Inflammatory macrophage treated with lipopolysaccharide for 1 hour (primary cell): ENCODE results near the gene INCENP.

Source experiments
- DNase-seq, 2 donors: peaks; one replicate each; pipeline ENCODE4 v3.0.0-alpha.2; 2020 to 2022

INCENP gene

DNA sequence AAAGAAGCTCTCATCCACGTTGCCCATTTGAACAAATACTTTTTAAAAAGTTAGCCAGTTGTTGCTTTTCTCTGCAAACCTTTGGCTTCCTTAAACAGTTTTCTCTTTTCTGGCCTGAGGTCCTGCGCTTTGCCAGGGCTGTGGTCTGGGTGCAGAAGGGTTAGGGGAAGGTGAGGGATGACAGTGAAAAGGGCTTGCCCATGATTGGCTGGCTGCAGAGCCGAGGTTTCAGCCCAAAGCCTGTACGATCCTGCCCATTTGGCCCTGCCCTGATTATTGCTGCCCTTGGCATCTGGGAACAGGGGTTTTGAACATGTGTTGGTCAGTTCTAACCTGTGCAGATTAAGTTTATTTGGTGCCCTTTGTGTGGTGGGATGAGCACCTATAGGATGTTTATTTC, 1.5 kb downstream of the INCENP start:
- DNase-seq, result no peak

GRCh38 chr11:62125881-62126280, 2.1 kb downstream of the INCENP start:
- no peak for DNase-seq

DNA sequence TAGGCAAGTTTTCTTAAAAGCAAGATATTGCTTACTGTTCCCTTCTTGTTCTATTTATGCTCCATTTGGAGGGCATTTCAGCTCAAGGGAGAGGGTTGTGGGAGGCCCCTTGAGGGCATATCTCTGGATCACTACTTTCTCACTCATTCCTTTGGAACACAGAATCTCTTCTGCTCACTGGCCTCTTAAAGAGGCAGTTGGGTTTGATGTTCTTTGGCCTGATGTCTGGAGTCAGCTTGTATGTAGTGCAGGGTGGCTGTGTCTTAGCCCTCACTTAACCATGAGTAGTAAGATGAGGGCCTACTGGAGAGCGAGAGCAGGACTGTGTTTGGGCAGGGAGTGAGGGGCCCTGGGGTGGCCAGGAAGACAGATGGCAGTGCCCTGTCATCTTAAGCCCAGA, 3.6 kb downstream of the INCENP start:
- no peak for DNase-seq

- DNase-seq, result no peak
These were observed 4.3 kb downstream of the INCENP start for GRCh38 chr11:62127941-62128770.

DNA sequence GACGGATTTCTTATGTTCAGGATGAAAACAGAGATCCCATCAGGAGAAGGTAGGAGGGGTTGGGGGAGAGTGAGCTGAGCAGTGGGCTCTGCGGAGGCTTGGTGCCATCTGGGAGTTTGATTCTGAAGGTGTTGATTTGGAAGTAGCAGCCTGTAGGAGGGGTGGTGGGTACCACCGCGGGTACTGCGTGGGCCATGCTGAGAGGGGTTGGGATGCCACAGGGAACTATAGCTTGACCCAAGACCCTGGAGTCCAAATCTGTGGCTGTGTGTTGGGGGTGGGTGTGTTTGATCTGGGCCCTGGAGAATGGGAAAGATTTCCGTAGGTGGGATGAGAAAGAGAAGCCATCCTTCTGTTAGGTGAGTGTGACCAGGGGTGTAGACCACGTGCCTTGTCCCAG, 5.0 kb downstream of the INCENP start:
- no peak for DNase-seq

DNA sequence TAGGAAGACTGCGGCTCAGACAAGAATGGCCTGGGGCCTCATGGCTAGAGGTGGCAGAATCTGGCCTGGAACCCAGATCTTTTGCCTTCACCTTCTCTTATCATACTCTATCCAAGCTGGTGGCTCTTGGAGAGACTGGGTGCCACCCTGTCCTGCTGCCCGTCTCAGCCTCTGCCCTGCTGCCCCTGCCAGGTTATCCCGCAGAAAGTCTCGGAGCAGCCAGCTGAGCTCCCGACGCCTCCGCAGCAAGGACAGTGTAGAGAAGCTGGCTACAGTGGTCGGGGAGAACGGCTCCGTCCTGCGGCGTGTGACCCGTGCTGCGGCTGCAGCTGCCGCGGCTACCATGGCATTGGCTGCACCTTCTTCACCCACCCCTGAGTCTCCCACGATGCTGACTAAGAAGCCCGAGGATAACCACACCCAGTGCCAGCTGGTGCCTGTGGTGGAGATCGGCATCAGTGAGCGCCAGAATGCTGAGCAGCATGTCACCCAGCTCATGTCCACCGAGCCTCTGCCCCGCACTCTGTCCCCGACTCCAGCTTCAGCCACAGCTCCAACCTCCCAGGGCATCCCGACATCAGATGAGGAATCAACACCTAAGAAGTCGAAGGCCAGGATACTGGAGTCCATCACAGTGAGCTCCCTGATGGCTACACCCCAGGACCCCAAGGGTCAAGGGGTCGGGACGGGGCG, 5.9 kb downstream of the INCENP start:
- no peak for DNase-seq

DNA sequence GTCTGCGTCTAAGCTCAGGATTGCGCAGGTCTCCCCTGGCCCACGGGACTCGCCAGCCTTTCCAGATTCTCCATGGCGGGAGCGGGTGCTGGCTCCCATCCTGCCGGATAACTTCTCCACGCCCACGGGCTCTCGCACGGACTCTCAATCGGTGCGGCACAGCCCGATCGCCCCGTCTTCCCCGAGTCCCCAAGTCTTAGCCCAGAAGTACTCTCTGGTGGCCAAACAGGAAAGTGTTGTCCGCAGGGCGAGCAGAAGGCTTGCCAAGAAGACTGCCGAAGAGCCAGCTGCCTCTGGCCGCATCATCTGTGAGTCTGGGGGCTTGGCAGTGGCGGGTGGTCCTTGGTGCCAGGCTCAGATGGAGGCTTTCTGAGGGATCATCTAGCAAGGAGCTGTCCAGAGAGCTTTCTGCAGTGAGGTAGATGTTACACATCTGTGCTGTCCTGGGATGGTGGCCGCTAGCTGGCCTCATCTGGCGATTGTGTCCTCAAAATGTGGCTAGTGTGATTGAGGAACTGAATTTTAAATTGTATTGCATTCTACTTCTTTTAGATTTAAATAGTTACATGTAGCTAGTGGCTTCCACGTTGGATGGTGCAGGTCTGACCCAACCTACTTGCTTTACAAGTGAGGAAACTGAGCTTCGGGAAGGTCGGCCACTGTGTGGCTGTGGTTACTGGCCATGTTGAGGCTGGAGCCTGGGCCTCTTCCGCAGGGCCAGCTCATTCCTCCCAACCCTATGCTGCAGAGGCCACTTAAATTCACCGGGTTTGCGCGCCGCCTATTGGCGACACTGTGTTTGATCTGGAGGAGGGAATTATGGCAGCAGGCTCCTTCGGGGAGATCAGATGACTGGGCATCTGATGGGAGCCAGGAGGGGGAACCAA, 6.7 kb downstream of the INCENP start:
- DNase-seq, result no peak

- DNase-seq, result no peak
These were observed 7.3 kb downstream of the INCENP start for GRCh38 chr11:62131170-62131464.

GRCh38 chr11:62132191-62132590, 8.4 kb downstream of the INCENP start:
- DNase-seq, result no peak

- no peak for DNase-seq
These were observed 9.0 kb downstream of the INCENP start for GRCh38 chr11:62132689-62133293.

- no peak for DNase-seq
These were observed 9.7 kb downstream of the INCENP start for GRCh38 chr11:62133328-62134065.

DNA sequence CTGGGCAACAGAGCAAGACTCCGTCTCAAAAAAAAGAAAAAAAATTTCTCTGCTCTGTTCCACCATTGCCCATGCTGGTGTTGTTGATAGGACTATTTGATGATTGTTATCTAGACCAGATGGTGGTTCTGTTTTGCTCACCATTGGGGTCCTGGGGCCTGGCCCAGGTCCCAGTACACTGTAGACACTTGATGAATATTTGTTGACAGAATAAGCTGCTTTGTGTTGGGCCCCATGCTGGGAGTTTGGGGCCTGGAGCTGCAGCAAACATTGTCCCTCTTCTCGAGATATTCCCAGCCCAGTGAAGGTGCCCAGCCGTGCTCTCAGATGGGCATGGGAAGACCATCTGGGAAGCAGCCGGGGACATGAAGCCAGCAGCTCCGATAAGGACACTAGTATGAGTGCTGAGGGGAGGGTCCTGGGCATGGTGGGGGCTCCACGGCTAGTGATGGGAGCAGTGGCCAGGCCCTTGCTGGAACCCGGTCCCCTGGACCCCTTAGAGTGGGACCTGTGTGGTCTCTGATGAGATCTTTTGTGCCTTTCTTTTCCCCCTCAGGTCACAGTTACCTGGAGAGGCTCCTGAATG, 13.6 kb downstream of the INCENP start:
- DNase-seq, result no peak

DNA sequence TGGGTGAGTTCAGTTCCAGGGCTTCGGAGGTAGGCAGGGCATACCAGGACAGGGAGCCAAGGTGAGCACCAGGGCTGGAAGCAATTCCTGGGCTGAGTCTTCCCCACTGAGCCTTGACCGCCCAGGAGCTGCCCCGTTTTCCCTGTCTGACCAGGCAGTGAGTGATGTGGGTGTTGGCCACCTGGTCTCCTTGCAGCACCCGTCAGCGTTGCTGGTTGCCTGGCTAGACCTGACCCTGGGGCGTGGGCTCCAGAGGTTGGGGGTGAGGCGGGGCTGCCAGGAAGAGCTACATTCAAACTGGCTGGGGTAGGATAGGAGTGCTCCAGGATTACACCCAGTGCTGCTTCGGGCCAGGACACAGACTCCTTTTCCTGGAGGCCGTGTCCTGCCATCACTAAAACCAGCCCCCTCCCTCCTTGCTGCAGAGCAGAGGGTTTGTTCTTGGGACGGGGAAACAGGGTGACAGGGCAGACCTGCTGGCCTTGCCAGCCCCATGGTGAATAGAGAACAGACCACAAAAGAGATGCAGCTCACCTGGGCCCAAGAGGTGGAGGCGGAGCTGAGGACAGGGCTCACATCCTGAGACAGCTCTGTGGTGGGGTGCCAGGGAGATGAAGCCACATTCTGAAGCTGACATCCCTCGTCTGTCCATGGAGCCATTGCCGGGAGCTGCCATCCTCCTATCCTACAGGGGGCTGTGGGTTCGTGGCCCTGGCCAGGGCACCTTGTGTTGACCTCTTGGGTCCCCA, 14.2 kb downstream of the INCENP start:
- DNase-seq, result no peak

- no peak for DNase-seq
These were observed 15.0 kb downstream of the INCENP start for GRCh38 chr11:62138630-62139425.

DNA sequence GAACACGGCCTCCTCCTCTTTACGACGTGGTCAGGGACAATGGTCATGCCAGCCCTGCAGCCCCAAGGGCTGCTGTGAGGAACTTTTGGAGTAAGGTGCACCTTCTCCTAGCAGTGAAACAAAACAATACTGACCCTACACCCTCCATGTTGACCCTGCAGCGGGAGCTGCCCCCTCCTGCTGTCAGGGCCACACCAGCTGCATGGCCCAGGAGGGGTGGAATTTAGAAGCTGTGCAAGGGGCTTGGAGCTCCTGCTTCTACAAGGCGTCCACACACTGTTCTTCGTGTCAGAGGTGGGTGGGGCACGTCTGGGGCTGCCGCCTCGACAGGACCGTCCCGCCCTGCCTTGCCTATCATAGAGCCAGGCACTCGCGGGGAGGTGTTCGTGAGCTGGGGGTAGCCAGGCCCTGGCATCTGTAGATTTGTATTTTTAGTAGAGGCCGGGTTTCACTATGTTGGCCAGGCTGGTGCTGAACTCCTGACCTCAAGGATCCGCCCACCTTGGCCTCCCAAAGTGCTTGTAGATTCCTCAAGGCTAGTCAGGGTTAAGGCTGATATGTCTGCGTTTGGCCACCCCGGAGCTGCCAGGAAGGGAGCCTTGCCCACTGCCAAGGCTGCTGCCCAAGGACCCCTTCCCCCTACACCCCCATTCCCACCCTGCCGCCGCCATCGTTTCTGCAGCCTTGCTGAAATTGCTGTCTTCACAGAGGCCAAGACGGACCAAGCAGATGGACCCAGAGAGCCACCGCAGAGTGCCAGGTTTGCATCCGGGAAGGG, 15.9 kb downstream of the INCENP start:
- no peak for DNase-seq

DNA sequence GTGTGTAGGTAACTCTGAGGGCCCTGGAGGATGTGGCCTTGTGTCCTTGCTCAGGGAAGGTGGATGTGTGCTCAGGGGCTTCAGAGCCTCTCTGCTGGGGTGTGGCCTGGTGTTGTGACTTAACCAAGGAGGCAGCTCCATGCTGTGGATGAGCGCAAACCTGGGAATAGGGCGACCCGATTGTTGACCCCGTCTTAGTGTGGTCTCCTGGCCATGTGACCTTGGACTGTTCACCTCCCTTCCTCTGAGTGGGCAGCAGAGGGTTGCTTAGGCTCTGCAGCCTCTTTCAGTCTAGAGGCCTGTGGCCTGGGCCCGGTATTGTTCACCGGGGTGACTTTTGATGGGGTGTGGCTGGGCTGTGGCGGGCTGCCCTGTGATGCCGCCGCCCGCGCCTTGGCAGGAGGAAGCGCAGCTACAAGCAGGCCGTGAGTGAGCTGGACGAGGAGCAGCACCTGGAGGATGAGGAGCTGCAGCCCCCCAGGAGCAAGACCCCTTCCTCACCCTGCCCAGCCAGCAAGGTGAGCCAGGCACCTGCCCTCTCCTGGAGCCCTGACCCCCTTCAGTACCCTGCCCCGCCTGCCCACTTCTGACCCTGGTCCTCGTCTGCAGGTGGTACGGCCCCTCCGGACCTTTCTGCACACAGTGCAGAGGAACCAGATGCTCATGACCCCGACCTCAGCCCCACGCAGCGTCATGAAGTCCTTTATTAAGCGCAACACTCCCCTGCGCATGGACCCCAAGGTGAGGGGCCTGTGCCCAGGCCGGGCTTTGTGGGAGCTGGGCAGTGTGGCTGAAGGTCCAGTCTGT, 16.7 kb downstream of the INCENP start:
- DNase-seq, result no peak

DNA sequence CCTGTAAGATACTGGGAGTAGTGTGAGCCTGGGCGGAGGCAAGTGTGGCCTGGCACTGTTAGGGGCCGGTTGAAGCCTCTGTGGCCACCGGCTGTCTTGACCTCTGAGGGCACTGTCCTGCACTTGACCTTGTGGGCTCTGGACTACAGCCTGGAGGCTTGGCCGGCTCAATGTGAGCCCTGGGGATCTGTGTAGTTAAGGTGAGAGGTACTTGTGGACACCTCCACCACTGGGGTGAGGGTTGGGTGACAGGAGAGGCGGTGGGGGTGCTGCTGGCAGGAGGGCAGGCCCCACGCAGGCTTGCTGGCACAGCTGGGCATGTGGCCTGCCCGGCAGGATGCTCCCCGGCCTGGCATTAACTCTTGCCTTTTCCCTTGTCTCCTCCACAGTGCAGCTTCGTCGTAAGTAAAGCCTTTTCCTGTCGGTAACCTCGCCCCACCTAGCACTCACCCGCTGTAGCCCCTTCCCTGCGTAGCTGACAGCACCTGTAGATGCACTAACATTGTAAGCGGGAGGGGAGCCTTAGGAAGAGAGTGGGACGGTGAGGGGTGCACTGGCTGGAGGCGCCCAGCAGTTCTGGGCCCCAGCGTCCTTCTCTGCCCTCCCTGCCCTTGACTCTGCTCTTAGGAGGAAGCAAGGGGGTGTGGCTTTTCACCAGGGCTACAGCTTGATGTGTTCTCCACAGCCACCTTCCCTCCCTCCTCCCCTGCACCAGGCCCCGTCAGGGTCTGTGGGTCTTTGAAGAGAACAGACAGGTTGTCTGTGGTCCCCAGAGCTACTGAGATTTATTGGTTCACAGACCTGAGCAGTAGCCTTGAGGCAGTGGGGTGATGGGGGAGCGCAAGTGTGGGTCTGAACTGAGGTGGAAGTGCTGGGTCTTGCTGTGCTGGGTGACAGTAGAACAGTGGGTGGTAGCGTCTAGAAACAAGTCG, 17.6 kb downstream of the INCENP start:
- no peak for DNase-seq

GRCh38 chr11:62142043-62142375, 18.2 kb downstream of the INCENP start:
- no peak for DNase-seq
